ENCODE data around the gene KCNA3. TPM values are rescaled to one million over a fixed set of nuclear protein-coding genes. Genes with fewer than 3 reads are reported as not detected.

The KCNA3 gene
- total RNA-seq: 0.27 TPM
- polyA plus RNA-seq (ENCODE audit: insufficient read depth in 1 of 8, insufficient read length in 8 of 8, low replicate concordance in 1 of 8): under 1 TPM; 0.07 to 0.44 (median 0.19) TPM
- long read RNA-seq, donor 1: 0 reads
- long read RNA-seq, donor 2: 0 reads
- long read RNA-seq, donor 3: 0 reads
- long read RNA-seq, donor 4, partial matches to known transcripts: 0 of 1 reads
- long read RNA-seq, donor 4, other reads (novel, unspliced or antisense): 0 of 1 reads
- long read RNA-seq, donor 5: 0 reads
- long read RNA-seq, donor 6: 0 reads
- long read RNA-seq, donor 7: 0 reads
- long read RNA-seq, donor 8: 0 reads
- long read RNA-seq, donor 9: 0 reads
- long read RNA-seq, donor 10: 0 reads
- long read RNA-seq, donor 11: 0 reads

- Histone ChIP-seq H3K4me1 (ENCODE audit: control insufficient read depth, insufficient read depth, low read length) (peaks cover 5% of the 10 kb centered on the region), H3K27me3 (ENCODE audit: control insufficient read depth, insufficient read depth, low read length) (peaks cover 35% of the 10 kb centered on the region), H3K27ac (ENCODE audit: low read length) (no peak within 1 kb of the TSS), H3K9me3 (replicated peaks; ENCODE audit: control insufficient read depth, low read depth, low read length) (peaks cover 3% of the 10 kb centered on the region), H3K36me3 (ENCODE audit: control insufficient read depth, insufficient read depth, low read length) (no peaks in the 10 kb centered on the region), H3K4me3 (ENCODE audit: low read length) (peak within 1 kb of the TSS; percentile 38)
- under 1% methylated on average over 97 of the region's 97 CpGs for WGBS (ENCODE audit: insufficient coverage)
- peak; percentile 49 for DNase-seq
These were observed at the start of gene KCNA3 for GRCh38 chr1:110674337-110675059. KCNA3 (minus strand) TSS chr1:110674940; CDS start chr1:110674809, 131 bp downstream.

- WGBS (ENCODE audit: insufficient coverage): 80% methylated on average over 1 of the region's 5 CpGs
- H3K27me3 ChIP-seq (ENCODE audit: control insufficient read depth, insufficient read depth, low read length): no peaks in the 10 kb centered on the region
- DNase-seq: no peak
- H3K36me3 ChIP-seq (ENCODE audit: control insufficient read depth, insufficient read depth, low read length): no peaks in the 10 kb centered on the region
- no peak overlapping the region for H3K27ac ChIP-seq (ENCODE audit: low read length)
- no peak overlapping the region for H3K4me3 ChIP-seq (ENCODE audit: low read length)
- H3K4me1 ChIP-seq (ENCODE audit: control insufficient read depth, insufficient read depth, low read length): no peaks in the 10 kb centered on the region
- no peaks in the 10 kb centered on the region for H3K9me3 ChIP-seq (replicated peaks; ENCODE audit: control insufficient read depth, low read depth, low read length)
These were observed 48.1 kb upstream of the KCNA3 start for GRCh38 chr1:110722807-110723206.

GRCh38 chr1:110719908-110720307 lies 45.2 kb upstream of the KCNA3 start:
- no CpG with 5 or more reads among the region's 2 CpGs for whole genome bisulfite sequencing (ENCODE audit: insufficient coverage)
- Histone ChIP-seq H3K36me3 (ENCODE audit: control insufficient read depth, insufficient read depth, low read length) (no peaks in the 10 kb centered on the region), H3K27ac (ENCODE audit: low read length) (no peak overlapping the region), H3K4me3 (ENCODE audit: low read length) (no peak overlapping the region), H3K4me1 (ENCODE audit: control insufficient read depth, insufficient read depth, low read length) (no peaks in the 10 kb centered on the region), H3K9me3 (replicated peaks; ENCODE audit: control insufficient read depth, low read depth, low read length) (no peaks in the 10 kb centered on the region), H3K27me3 (ENCODE audit: control insufficient read depth, insufficient read depth, low read length) (no peaks in the 10 kb centered on the region)
- DNase-seq: no peak

GRCh38 chr1:110718452-110718851 lies 43.7 kb upstream of the KCNA3 start:
- WGBS (ENCODE audit: insufficient coverage): 74% methylated on average over 5 of the region's 6 CpGs
- Histone ChIP-seq H3K36me3 (ENCODE audit: control insufficient read depth, insufficient read depth, low read length) (no peaks in the 10 kb centered on the region), H3K9me3 (replicated peaks; ENCODE audit: control insufficient read depth, low read depth, low read length) (no peaks in the 10 kb centered on the region), H3K4me1 (ENCODE audit: control insufficient read depth, insufficient read depth, low read length) (no peaks in the 10 kb centered on the region), H3K4me3 (ENCODE audit: low read length) (no peak overlapping the region), H3K27me3 (ENCODE audit: control insufficient read depth, insufficient read depth, low read length) (no peaks in the 10 kb centered on the region), H3K27ac (ENCODE audit: low read length) (no peak overlapping the region)
- DNase-seq: no peak

- Histone ChIP-seq H3K4me3 (ENCODE audit: low read length) (no peak overlapping the region), H3K36me3 (ENCODE audit: control insufficient read depth, insufficient read depth, low read length) (no peaks in the 10 kb centered on the region), H3K9me3 (replicated peaks; ENCODE audit: control insufficient read depth, low read depth, low read length) (no peaks in the 10 kb centered on the region), H3K27me3 (ENCODE audit: control insufficient read depth, insufficient read depth, low read length) (peaks cover 2% of the 10 kb centered on the region), H3K4me1 (ENCODE audit: control insufficient read depth, insufficient read depth, low read length) (no peaks in the 10 kb centered on the region), H3K27ac (ENCODE audit: low read length) (no peak overlapping the region)
- WGBS (ENCODE audit: insufficient coverage): 71% methylated on average over 3 of the region's 6 CpGs
- no peak for DNase-seq
These were observed 42.4 kb upstream of the KCNA3 start for GRCh38 chr1:110717179-110717578.

- Histone ChIP-seq H3K27ac (ENCODE audit: low read length) (no peak overlapping the region), H3K4me1 (ENCODE audit: control insufficient read depth, insufficient read depth, low read length) (no peaks in the 10 kb centered on the region), H3K36me3 (ENCODE audit: control insufficient read depth, insufficient read depth, low read length) (no peaks in the 10 kb centered on the region), H3K27me3 (ENCODE audit: control insufficient read depth, insufficient read depth, low read length) (peaks cover 2% of the 10 kb centered on the region), H3K9me3 (replicated peaks; ENCODE audit: control insufficient read depth, low read depth, low read length) (no peaks in the 10 kb centered on the region), H3K4me3 (ENCODE audit: low read length) (no peak overlapping the region)
- DNase-seq: no peak
- WGBS (ENCODE audit: insufficient coverage): no CpG with 5 or more reads among the region's 3 CpGs
These were observed 39.7 kb upstream of the KCNA3 start for GRCh38 chr1:110714374-110714995.

GRCh38 chr1:110713221-110713620 lies 38.5 kb upstream of the KCNA3 start:
- Histone ChIP-seq H3K9me3 (replicated peaks; ENCODE audit: control insufficient read depth, low read depth, low read length) (no peaks in the 10 kb centered on the region), H3K4me3 (ENCODE audit: low read length) (no peak overlapping the region), H3K4me1 (ENCODE audit: control insufficient read depth, insufficient read depth, low read length) (no peaks in the 10 kb centered on the region), H3K27ac (ENCODE audit: low read length) (no peak overlapping the region), H3K36me3 (ENCODE audit: control insufficient read depth, insufficient read depth, low read length) (no peaks in the 10 kb centered on the region), H3K27me3 (ENCODE audit: control insufficient read depth, insufficient read depth, low read length) (peaks cover 2% of the 10 kb centered on the region)
- 57% methylated on average over 1 of the region's 3 CpGs for WGBS (ENCODE audit: insufficient coverage)
- no peak for DNase-seq

- no peak for DNase-seq
These were observed 35.6 kb upstream of the KCNA3 start for GRCh38 chr1:110710314-110710713.

GRCh38 chr1:110708974-110709440 lies 34.3 kb upstream of the KCNA3 start:
- Histone ChIP-seq H3K27ac (ENCODE audit: low read length) (no peak overlapping the region), H3K4me3 (ENCODE audit: low read length) (no peak overlapping the region), H3K27me3 (ENCODE audit: control insufficient read depth, insufficient read depth, low read length) (peaks cover 2% of the 10 kb centered on the region), H3K9me3 (replicated peaks; ENCODE audit: control insufficient read depth, low read depth, low read length) (no peaks in the 10 kb centered on the region), H3K4me1 (ENCODE audit: control insufficient read depth, insufficient read depth, low read length) (no peaks in the 10 kb centered on the region), H3K36me3 (ENCODE audit: control insufficient read depth, insufficient read depth, low read length) (no peaks in the 10 kb centered on the region)
- no CpG with 5 or more reads among the region's 1 CpG for WGBS (ENCODE audit: insufficient coverage)
- no peak for DNase-seq

More at GRCh38 chr1:110710314-110710713, 35.6 kb upstream of the KCNA3 start:
- Histone ChIP-seq H3K27ac (ENCODE audit: low read length) (no peak overlapping the region), H3K27me3 (ENCODE audit: control insufficient read depth, insufficient read depth, low read length) (peaks cover 2% of the 10 kb centered on the region), H3K9me3 (replicated peaks; ENCODE audit: control insufficient read depth, low read depth, low read length) (no peaks in the 10 kb centered on the region), H3K36me3 (ENCODE audit: control insufficient read depth, insufficient read depth, low read length) (no peaks in the 10 kb centered on the region), H3K4me3 (ENCODE audit: low read length) (no peak overlapping the region), H3K4me1 (ENCODE audit: control insufficient read depth, insufficient read depth, low read length) (no peaks in the 10 kb centered on the region)
- WGBS (ENCODE audit: insufficient coverage): no CpG with 5 or more reads among the region's 4 CpGs

- no peak overlapping the region for H3K4me3 ChIP-seq (ENCODE audit: low read length)
- H3K36me3 ChIP-seq (ENCODE audit: control insufficient read depth, insufficient read depth, low read length): no peaks in the 10 kb centered on the region
- 50% methylated on average over 1 of the region's 2 CpGs for WGBS (ENCODE audit: insufficient coverage)
- no peaks in the 10 kb centered on the region for H3K4me1 ChIP-seq (ENCODE audit: control insufficient read depth, insufficient read depth, low read length)
- H3K27me3 ChIP-seq (ENCODE audit: control insufficient read depth, insufficient read depth, low read length): no peaks in the 10 kb centered on the region
- DNase-seq: no peak
- no peak overlapping the region for H3K27ac ChIP-seq (ENCODE audit: low read length)
- H3K9me3 ChIP-seq (replicated peaks; ENCODE audit: control insufficient read depth, low read depth, low read length): no peaks in the 10 kb centered on the region
These were observed 32.5 kb upstream of the KCNA3 start for GRCh38 chr1:110707232-110707631.

Data from muscle of leg (tissue), 16 donors.